Left lung (tissue), 10 donors: ENCODE measurements around the gene PDC. TPM values are rescaled to one million over a fixed set of nuclear protein-coding genes. Genes with fewer than 3 reads are reported as not detected.
"Not testable (repeated sequence)": the region's sequence is repeated elsewhere in the genome, so short reads cannot be mapped to it uniquely, and the experiment has no call there.

Source experiments
- ATAC-seq: fragments of 200-7000 bp; cut with Tn5 transposase; one replicate; pipeline ENCODE4 v1.9.1; 2020; ENCODE audit warnings: moderate library complexity
- DNase-seq, 4 donors: peaks; one replicate each; pipeline ENCODE4 v3.0.0-alpha.2; 2013 to 2020
- H3K27ac ChIP-seq, 2 donors: fragments of 200-600 bp; sonication (generic) in 1 of 2; one replicate each; pipeline versions ENCODE4 v1.5.0 to v1.8.0; 2020 to 2021
- H3K27me3 ChIP-seq, 2 donors: fragments of 200-600 bp; sonication (generic) in 1 of 2; one replicate each; pipeline versions ENCODE4 v1.5.0 to v1.8.0; 2020 to 2021
- H3K36me3 ChIP-seq, 2 donors: fragments of 200-600 bp; sonication (generic) in 1 of 2; one replicate each; pipeline versions ENCODE4 v1.5.0 to v1.8.0; 2020 to 2021
- H3K4me1 ChIP-seq, 2 donors: fragments of 200-600 bp; one replicate each; pipeline ENCODE4 v1.8.0; 2021
- H3K4me3 ChIP-seq, 2 donors: fragments of 200-600 bp; sonication (generic) in 1 of 2; one replicate each; pipeline versions ENCODE4 v1.5.0 to v1.8.0; 2020 to 2021; ENCODE audit warnings: mild to moderate bottlenecking in 1 of 2
- H3K9me3 ChIP-seq, 2 donors: fragments of 200-600 bp; sonication (generic) in 1 of 2; one replicate each; pipeline versions ENCODE4 v1.5.0 to v1.8.0; 2020 to 2021
- intact Hi-C, 2 donors: fragments of 100-400 bp; cut with DNase I; formaldehyde crosslinking; loops; one replicate each; pipeline versions ENCODE4 v1.11.2 to v1.14.2; 2022
- polyA plus RNA-seq, 6 donors: library from polyadenylated mRNA; unstranded; fragments of 120-200 nt; gene quantifications; one replicate each; pipeline ENCODE4 v1.2.1, GENCODE V29; 2013; ENCODE audit not compliant: insufficient read length in 6 of 6
- total RNA-seq, 2 donors: library from RNA; stranded (reverse); fragmentation: NEBNext Ultra II Directional; extraction: Animal tissue kit (Norgen Biotek cat#: 25700); gene quantifications; one replicate each; pipeline ENCODE4 v1.2.1, GENCODE V29; 2021
- TF ChIP-seq, protein P1 (sequence below), 2 donors: fragments of 200-600 bp; sonication (generic) in 1 of 2; IDR thresholded peaks; one replicate each; pipeline versions ENCODE4 v1.5.0 to v1.8.0; 2021; ENCODE audit warnings: antibody characterized with exemption in 2 of 2
- donor health status: DM: no; HTN: yes; CAD: no.
- donor health status: DM: no; HTN: no; CAD: no.

PDC gene
- total and polyA plus RNA-seq, 8 donors: 0.27 to 0.84 (median 0.56) TPM; not detected in 2

- H3K9me3 ChIP-seq: no peaks in the 10 kb centered on the region
- H3K36me3 ChIP-seq: peaks cover 0 to 68% of the 10 kb centered on the region in 2 donors
- H3K4me1 ChIP-seq: no peaks in the 10 kb centered on the region
- intact Hi-C loops: no loop called here
- DNase-seq (no peak), ATAC-seq (no peak)
- H3K27me3 ChIP-seq: no peaks in the 10 kb centered on the region
- no peak overlapping the region for H3K4me3 ChIP-seq
- no peak overlapping the region for H3K27ac ChIP-seq
- TF ChIP-seq, protein P1, sequence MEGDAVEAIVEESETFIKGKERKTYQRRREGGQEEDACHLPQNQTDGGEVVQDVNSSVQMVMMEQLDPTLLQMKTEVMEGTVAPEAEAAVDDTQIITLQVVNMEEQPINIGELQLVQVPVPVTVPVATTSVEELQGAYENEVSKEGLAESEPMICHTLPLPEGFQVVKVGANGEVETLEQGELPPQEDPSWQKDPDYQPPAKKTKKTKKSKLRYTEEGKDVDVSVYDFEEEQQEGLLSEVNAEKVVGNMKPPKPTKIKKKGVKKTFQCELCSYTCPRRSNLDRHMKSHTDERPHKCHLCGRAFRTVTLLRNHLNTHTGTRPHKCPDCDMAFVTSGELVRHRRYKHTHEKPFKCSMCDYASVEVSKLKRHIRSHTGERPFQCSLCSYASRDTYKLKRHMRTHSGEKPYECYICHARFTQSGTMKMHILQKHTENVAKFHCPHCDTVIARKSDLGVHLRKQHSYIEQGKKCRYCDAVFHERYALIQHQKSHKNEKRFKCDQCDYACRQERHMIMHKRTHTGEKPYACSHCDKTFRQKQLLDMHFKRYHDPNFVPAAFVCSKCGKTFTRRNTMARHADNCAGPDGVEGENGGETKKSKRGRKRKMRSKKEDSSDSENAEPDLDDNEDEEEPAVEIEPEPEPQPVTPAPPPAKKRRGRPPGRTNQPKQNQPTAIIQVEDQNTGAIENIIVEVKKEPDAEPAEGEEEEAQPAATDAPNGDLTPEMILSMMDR (IDR thresholded peaks at IDR 0.05): no peak
Measured at GRCh38 chr1:186413319-186413718, 47.6 kb downstream of the PDC start.

- ATAC-seq (no peak), DNase-seq (peak in 1 of 4 donors; percentile 16)
- TF ChIP-seq, protein P1 (IDR thresholded peaks at IDR 0.05): no peak
- intact Hi-C loops: no loop called here
- no peaks in the 10 kb centered on the region for H3K27me3 ChIP-seq
- no peak overlapping the region for H3K4me3 ChIP-seq
- H3K4me1 ChIP-seq: no peaks in the 10 kb centered on the region
- peaks cover 0 to 80% of the 10 kb centered on the region in 2 donors for H3K36me3 ChIP-seq
- H3K27ac ChIP-seq: no peak overlapping the region
- no peaks in the 10 kb centered on the region for H3K9me3 ChIP-seq
Measured at GRCh38 chr1:186409091-186409490, 51.8 kb downstream of the PDC start.

DNA sequence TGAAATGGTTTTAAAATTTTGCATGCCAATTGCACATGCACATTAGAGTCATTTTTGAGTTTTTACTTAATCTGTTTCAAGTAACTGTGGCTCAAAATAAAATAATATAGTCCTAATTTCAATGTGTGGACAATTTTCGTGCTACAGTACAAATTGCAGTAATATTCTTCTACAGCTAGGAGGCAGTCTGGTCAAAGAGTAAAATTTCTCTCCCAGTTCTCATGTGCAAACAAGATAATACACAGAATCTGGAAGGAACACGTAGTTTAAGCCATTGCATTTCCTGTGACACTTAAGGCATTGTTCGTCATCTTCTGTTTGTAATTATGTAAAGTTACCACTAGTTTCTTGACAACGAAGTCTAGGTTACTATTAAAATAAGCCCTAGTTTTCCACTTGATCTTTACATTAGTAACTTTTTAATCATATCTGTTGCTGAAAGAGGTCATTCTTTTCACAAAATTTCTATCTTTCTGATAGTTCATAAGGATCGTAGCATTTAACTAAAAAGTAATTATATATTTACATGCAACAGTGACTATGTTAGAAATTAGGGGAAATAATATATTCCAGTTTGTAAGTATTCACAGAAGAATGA, 56.4 kb downstream of the PDC start:
- DNase-seq: peak in 1 of 4 donors; percentile 44
- intact Hi-C loops: no loop called here

GRCh38 chr1:186403632-186404031, 57.3 kb downstream of the PDC start:
- peaks cover 0 to 62% of the 10 kb centered on the region in 2 donors for H3K36me3 ChIP-seq
- intact Hi-C loops: no loop called here

More for the DNA sequence above, 56.4 kb downstream of the PDC start:
- Histone ChIP-seq H3K4me1 (no peaks in the 10 kb centered on the region), H3K27ac (no peak overlapping the region), H3K4me3 (no peak overlapping the region), H3K36me3 (peaks cover 0 to 60% of the 10 kb centered on the region in 2 donors), H3K27me3 (no peaks in the 10 kb centered on the region), H3K9me3 (no peaks in the 10 kb centered on the region)
- ATAC-seq: peak; percentile 81
- TF ChIP-seq, protein P1 (IDR thresholded peaks at IDR 0.05): peak; percentile 42 to 74

DNA sequence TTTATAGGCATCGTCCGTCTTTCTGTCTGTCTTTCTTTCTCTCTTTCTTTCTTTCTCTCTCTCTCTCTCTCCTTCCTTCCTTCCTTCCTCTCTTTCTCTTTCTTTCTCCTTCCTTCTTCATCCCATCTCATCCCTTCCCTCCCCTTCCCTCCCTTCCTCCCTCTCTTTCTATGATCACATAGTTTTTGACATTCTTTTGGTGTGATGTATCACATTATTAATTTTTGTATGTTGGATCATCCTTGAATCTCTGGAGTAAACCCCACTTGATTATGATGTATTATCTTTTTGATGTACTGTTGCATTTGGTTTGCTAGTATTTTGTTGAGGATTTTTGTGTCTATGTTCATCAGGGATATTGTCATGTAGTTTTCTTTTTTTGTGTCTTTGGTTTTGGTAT, 59.5 kb downstream of the PDC start:
- H3K27ac ChIP-seq, DNase-seq, H3K4me1 ChIP-seq, H3K9me3 ChIP-seq, H3K4me3 ChIP-seq, H3K27me3 ChIP-seq, ATAC-seq, intact Hi-C loops: not testable (repeated sequence)
- peaks cover 0 to 63% of the 10 kb centered on the region in 2 donors for H3K36me3 ChIP-seq

More at GRCh38 chr1:186403632-186404031, 57.3 kb downstream of the PDC start:
- Histone ChIP-seq H3K27ac (no peak overlapping the region), H3K9me3 (no peaks in the 10 kb centered on the region), H3K4me3 (no peak overlapping the region), H3K27me3 (no peaks in the 10 kb centered on the region), H3K4me1 (no peaks in the 10 kb centered on the region)
- ATAC-seq: no peak
- no peak for DNase-seq
- TF ChIP-seq, protein P1 (IDR thresholded peaks at IDR 0.05): no peak

Other genes starting within 250 kb of the PDC start
- gene PRG4, start 164.8 kb downstream of the PDC start, total RNA-seq: 1 to 10 TPM; 6.7 to 9.9 TPM
- 1 to 10 TPM in 3 of 6 donors, under 1 TPM in 3; 0.68 to 2.2 (median 1.0) TPM for gene PRG4, start 164.8 kb downstream of the PDC start, polyA plus RNA-seq
- 10 to 100 TPM; 77.7 to 84.8 TPM for gene TPR, start 85.9 kb downstream of the PDC start, total RNA-seq
- gene TPR, start 85.9 kb downstream of the PDC start, polyA plus RNA-seq: 100 to 1,000 TPM; 101 to 138 (median 120) TPM
- gene ODR4, start 85.3 kb downstream of the PDC start, total RNA-seq: 10 to 100 TPM; 22.5 to 22.7 TPM
- 10 to 100 TPM; 29.5 to 37.6 (median 33.0) TPM for gene ODR4, start 85.3 kb downstream of the PDC start, polyA plus RNA-seq
- gene PTGS2, start 219.3 kb upstream of the PDC start, total RNA-seq: 100 to 1,000 TPM in 1 of 2 donors, 10 to 100 TPM in 1; 21.6 to 105 TPM
- gene PTGS2, start 219.3 kb upstream of the PDC start, polyA plus RNA-seq: 10 to 100 TPM in 1 of 6 donors, 1 to 10 TPM in 5; 2.9 to 16.7 (median 4.3) TPM